NCI-H526 treated with DMSO at 0.1 percent for 48 hours (cell line): ENCODE data around the gene SPAM1.
"Not testable (repeated sequence)": the region's sequence is repeated elsewhere in the genome, so short reads cannot be mapped to it uniquely, and the experiment has no call there.

ENCODE experiments used
- DNase-seq: peaks from one replicate; lab custom pipeline; 2025; lab: John Stamatoyannopoulos, UW

The SPAM1 gene, protein sequence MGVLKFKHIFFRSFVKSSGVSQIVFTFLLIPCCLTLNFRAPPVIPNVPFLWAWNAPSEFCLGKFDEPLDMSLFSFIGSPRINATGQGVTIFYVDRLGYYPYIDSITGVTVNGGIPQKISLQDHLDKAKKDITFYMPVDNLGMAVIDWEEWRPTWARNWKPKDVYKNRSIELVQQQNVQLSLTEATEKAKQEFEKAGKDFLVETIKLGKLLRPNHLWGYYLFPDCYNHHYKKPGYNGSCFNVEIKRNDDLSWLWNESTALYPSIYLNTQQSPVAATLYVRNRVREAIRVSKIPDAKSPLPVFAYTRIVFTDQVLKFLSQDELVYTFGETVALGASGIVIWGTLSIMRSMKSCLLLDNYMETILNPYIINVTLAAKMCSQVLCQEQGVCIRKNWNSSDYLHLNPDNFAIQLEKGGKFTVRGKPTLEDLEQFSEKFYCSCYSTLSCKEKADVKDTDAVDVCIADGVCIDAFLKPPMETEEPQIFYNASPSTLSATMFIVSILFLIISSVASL

DNA sequence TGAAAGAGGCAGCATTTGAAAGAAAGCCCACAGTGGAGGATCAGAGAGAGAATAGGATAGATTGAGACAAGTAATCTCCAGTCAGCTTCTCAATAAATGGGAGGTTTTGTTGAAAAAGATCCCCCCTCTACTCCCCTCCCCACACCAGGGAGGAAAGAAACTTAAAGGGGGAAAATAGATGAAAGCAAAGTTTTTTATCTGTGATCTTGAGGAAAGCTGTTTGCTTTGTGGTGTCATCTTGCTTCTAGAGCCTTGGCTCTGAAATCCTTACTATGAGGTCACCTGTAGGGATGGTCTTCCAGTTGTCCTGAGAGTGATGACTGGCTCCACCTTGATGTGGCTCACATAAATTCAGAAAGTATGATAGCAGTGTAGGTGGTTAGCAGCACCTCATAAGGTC lies at the start of gene SPAM1:
TSS of gene SPAM1 (plus strand) at position 301 of the 400 bp plus-strand sequence. CDS start 28,330 bp downstream, outside the sequence.
- no peak for DNase-seq

DNA sequence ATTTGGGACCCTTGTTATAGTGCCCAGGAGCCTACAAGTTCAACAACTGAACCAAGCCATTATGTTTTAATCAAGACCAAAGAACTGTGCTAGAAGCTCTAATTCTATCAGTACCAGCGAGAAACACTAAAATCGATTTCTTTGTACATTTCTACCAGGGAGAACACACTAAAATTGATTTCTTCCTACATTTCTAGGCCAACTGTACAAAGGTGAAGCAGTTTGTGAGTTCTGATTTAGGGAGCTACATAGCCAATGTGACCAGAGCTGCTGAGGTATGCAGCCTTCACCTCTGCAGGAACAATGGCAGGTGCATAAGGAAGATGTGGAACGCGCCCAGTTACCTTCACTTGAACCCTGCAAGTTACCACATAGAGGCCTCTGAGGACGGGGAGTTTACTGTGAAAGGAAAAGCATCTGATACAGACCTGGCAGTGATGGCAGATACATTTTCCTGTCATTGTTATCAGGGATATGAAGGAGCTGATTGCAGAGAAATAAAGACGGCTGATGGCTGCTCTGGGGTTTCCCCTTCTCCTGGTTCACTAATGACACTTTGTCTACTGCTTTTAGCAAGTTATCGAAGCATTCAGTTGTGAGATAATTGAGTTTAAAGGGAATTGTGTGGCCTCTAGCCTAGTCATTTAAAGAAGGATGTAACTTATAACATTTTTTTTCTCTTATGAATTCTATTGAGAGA lies 48.3 kb upstream of the SPAM1 start:
- DNase-seq: no peak

DNA sequence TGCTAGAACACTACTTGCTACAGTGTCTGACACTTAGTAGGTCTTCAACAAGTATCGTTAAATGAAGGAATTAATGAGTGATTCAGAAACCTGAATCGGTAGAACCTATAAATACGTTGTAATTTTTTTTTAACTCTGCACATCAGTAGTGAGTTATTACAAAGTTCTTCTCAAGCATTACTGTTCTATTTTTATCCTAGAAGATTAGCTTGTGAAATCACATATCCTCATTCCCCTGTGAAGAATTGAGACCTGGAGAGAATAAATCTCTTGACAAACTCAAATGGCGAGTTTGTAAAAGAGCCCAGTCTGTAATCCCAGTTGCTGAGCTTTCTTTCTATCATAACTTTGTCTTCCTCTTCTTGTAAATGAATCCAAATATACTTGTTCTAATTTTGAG lies 45.4 kb upstream of the SPAM1 start:
- DNase-seq: no peak

DNA sequence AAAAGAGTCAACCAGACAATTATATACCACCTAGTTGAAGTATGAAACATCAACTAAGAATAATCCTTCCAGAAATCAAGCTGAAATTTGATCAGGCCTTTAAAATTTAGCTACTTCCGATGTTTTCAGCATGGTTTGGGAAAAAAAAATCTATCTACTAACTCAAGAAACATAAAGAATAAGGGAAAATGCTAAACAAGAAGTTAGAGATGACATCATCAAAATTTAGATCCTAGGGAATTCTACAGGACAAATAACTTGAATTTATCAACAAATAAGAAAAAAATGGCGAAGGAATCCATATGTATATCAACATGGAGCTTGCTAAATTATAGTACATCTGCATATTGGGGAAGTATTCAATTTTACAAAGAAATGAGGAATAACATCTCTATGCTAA lies 43.7 kb upstream of the SPAM1 start:
- no peak for DNase-seq

DNA sequence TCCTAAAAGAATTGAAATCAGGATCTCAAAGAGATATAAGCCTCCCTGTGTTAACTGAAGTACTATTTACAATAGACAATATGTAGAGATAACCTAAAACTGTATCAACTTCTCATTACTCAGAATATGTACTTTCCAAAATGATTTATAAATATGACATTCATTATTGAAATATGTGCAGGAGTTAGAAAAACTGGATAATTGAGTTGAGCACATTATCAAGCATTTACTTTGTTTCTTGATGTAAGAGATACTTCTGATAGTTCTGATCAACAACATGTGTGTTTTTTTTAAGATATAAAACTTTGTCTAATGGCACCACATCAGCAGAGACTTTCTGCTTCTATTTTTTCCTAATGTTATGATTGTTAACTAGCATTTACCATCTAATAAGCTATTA lies 41.9 kb upstream of the SPAM1 start:
- no peak for DNase-seq

DNA sequence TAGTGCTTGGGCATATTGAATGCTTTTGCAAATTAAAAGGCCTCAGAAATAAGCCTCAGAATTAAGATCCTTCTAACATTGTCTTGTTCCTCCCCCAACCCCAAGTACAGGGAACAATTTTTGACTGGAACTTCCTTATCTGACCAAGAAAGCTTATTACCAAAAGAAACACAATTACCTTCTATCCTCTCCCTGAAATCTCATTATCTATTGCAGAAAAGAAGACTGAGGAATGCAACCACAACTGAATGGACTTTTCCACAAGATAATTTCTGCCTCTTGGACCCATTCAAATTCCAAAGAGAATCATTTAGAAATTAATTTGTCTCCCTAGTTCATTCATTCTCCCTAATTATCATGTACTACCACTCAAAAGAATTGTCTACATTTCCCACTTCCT lies 36.8 kb upstream of the SPAM1 start:
- DNase-seq: no peak

DNA sequence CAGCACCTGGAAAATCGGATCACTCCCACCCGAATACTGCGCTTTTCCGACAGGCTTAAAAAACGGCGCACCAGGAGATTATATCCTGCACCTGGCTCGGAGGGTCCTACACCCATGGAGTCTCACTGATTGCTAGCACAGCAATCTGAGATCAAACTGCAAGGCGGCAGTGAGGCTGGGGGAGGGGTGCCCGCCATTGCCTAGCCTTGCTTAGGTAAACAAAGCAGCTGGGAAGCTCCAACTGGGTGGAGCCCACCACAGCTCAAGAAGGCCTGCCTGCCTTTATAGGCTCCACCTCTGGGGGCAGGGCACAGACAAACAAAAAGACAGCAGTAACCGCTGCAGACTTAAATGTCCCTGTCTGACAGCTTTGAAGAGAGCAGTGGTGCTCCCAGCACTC lies 30.3 kb upstream of the SPAM1 start:
- DNase-seq: not testable (repeated sequence)

DNA sequence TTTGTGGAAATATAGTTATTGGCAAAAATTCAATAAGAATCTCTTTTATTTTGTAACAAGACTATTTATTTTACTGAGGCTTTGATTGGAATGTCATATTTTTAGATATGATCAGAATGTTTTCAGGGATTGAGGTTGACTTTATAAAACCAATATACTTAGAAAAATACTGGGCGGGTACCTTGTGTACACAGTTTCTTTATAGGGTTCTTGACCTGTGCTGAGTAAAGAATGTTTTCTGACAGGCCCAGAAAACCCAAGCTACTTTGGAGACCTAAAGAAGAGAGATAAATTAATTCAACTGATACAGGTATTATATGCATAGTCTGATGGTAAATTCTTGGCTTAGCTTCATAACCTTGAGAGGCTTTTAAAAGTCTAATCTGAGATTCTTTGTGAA lies 23.9 kb upstream of the SPAM1 start:
- no peak for DNase-seq

DNA sequence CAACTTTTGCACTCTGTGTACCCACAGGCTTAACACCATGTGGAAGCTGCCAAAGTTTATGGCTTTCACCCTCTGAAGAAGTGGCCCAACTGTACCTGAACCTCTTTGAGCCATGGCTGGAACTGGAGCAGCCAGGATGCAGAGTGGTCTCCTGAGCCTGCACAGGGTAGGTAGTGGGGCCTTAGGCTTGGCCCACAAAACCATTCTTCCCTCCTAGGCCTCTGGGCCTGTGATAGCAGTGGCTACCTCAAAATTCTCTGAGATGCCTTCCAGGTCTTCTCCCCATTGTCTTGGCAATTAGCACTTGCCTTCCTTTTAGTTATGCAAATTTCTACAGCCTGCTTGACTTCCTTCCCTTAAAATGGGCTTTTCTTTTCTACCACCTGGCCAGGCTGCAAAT lies 19.3 kb upstream of the SPAM1 start:
- no peak for DNase-seq

DNA sequence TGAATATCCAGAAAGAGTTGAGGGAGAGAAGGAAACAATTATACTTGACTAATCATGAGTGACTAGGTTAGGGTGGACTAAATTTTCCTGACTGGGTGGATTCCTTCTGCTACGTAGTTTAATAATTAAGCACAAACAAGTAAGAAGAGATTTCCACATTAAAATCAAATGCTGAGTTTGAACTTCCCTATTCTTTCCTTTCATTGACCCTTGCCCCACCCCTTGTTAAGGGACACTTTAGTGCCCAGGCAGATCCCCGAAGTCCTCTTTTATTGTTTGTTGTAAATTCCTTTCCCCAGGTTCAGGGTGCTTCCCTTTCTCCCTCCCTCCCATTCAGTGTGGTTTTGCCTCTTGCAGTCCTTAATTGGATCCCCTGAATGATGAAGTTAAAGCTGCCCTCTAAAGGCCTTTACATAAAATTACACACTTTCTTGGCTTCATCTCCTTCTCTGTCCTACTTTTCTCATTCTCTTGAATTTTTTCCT lies 8.8 kb upstream of the SPAM1 start:
- DNase-seq: peak; percentile 13

DNA sequence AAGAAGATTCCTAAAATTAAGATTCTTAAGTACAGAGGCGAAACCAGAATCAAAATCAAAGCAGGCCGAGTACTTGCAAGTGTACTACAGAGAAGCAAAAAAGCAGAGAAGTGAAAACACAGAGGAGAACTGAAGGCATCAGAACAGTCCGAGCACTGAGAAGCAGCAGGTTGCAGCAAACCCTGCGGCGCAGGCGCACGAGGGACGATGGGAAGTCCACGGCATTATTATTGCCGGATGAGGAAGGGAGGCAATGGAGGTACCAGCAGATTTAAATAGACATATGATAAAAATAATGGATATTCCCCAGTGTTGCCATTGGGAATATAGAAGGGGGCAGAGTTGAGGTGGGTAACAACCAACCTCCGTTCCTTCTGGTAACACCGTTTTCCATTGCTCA lies 7.2 kb upstream of the SPAM1 start:
- DNase-seq: no peak

DNA sequence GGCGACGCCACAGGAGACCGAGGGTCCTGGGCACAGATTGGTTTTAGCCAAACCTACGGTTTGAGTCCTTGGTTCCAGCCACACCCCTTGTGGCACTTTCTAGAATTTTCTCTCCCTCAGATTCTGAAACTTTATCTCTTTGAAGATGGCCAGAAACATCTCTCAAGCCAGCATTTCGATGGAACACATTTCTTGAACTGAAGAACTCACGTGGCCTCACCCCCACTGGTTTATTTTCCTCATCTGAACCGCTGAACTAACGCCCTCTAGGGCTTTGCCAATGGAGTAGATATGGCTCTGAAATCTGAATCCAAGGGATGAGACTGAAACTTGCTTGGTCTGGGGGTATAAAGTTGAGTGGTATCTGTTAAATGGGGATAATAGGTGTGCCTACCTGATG lies 6.7 kb upstream of the SPAM1 start:
- no peak for DNase-seq

DNA sequence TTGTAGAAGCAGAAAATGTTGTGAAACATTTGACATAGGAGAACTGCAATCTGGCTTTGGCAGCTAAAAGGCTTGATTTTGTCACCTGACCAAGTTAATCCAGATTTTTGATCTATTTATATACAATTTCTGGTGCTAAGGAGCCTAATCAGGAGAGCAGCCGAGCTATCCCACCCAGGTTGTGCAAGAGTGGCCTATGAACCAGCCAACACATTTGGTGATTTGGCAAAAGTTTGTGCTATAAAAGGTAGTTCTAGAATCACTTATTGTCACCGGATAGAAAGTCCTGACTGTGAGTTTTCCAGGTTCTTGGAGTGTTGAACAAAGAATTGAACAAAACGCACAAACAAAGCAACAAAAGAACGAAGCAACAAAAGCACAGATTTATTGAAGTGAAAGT lies 1.4 kb upstream of the SPAM1 start:
- no peak for DNase-seq

DNA sequence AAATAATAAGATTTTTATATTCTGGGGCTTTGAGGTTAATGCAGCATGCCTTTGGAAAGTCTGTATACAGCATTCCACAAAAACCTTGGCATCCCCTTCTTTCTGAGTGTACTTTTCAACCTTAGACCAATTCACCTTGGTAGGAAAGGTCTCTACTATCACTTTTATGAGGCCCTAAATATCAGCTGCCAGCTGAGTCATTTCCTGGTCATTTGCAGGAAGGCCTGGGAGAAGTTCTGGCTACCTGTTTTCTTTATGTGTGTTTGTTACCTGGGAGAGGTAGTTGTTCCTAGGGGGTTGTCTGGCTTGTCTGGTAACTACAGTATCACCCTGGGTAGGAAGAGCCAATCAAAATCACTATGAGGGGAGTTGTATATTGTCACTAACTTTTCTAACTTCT lies 4.1 kb downstream of the SPAM1 start:
- DNase-seq: no peak

DNA sequence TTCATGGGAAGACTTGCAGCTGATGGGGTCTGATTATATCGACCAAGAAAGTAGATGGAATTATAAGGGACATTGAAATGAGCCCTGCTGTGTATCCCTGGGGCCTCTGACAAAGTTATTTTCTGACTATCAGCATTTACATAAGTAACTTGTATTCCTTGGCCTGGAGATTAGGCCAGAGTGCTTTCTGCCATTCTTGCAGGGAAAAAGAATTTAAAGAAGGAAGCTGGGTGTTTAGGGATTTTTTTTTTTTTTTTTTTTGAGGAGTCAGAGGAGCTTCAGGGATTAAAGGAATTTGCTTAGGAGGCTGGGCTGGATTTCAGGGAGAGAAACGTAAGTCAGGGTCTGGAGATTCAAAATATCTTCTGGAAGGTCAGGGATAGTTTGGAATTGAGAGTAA lies 4.6 kb downstream of the SPAM1 start:
- no peak for DNase-seq

DNA sequence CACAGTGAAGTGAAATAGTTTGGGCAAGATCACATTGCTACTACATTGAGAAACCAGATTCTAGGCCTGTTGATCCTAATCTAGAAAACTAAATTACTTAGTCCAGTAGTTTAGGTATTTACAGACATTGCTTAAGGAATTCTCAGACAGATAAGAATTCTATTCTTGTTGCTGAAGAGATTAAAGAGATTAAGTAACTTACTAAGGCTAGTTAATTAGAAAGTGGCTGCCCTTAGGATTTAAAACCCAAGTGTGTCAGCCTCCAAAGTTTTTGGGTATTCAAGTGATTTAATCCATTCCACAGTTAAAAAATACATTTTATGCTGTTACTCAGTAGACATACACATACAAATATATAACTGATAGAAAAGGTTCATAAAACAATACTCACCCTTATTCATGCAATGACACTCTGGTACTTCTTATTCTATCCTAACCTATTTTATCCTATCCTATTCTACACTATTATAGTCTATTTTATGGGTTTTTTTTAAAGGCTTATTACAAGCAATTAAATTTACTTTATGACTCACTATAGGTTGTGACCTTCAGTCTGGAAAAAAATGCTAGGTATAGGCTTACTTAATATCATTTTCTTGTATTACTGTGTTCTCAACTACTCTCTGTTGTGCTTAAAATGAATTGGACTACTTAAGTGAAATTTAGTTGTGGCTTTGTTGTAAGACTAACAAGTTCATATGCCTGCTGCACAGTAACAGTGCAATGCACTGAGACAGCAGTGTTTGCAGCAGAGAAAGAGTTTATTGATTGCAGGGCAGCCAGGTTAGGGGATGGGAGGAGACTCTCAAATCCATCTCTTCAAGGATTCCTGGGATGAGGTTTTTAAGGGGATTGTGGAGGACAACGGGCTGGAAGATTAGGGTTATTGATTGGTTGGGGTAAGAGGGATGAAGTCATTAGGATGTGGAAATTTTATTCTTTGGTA lies 10.7 kb downstream of the SPAM1 start:
- no peak for DNase-seq

DNA sequence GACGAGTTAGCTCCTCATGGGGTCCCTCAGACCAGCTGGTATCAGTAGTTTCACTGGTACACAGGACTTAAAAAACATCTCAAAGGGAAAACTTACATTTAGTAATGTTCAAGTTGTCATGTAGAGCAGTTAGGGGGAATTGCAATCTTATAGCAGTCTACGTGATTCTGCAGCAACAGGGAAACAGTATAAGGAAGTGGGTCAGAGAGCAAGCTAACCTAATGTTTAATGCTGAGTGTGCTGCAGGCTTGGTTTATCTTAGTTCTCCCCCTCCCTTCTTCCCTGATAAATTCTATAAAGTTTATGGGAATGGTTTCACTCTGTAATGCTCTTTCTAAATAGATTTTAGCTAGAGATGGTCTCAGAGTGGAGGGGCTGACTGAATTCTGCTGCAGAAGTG lies 11.3 kb downstream of the SPAM1 start:
- DNase-seq: no peak

DNA sequence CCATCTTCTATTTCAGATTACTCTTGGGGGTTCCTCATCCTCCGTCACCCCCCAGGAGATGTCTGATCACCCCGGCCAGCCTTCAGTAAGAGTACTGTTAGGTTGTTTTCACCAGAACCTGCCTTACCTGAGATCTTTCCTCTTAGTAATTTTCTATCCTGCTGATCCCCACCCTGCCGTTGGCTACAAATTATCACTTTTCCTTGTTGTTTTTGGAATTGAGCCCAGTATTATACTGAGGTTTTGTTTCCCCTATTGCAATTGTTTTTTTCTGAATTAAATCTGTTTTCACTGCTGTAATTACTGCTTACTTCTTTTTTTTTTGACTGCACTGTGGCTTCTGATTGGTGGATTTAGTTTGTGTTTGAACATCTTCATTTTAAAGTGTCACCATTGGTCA lies 14.7 kb downstream of the SPAM1 start:
- DNase-seq: no peak

DNA sequence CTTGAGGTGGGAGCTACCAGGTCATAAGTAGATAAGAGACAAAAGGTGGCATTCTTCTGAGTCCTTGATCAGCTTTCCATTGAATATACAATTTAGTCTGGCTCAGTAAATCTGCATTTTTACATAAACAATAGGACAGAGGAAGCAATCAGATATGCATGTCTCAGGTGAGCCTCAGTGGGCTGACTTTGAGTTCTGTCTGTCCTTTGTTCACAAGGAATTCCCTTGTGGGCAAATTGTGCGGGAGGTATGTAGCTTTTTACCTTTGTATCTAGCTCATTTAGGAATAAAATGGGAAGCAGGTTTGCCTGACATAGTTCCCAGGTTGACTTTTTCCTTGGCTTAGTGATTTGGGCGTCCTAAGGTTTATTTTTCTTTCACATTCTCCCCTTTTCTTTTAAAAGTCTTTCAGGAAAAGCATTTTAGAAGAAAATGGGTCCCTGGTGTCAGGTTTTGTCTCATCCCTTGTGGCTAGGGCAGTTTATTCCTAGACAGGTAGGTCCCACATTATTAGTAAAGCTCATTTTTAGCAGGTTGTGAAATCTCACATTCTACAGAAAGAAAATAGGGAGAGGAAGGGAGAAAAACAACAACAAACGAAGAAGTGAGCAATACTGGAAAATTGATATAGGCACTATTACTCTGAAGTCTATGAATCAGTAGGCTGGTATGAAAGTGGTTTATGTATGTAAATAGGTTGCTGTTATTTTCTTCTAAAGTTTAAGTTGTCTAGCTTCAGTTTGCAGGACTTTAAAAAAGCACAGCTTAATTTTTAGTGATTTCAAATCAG lies 16.5 kb downstream of the SPAM1 start:
- no peak for DNase-seq

DNA sequence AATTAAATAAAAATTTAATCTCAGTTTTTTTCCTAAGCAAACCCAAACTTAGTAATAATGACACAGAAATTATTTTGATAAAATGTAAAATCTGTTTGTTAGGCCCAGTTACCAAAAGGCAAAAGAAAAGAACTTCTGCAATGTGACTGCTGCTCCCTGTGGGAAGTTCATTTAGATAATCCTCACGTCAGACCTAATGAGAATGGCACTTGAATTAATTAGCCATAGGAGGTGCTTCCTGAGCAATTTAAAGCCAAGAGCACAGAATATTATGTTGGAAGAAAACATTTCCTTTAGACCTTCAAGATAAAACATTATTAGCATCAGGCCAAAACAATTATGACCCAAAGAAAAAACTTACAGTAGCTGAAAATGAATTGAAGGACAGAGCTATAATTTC lies 19.4 kb downstream of the SPAM1 start:
- DNase-seq: no peak

DNA sequence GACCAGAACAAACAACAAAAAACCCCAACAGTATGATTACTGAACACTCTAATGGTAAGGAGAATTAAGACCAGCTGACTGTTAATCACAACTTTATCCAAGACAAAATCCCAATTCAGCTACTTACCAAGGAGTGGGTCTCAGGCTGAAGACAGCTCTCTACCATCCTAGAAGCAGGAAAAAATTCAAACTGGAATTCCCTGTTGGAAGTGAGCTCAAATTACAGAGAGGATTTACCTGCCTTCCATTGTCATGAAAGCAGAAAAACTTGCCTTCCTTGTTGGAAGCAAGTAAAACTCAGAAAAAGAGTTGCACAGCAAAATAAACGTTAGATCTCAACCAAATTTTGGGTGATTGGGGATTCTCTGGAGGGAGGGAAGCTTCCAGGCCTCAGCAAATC lies 20.9 kb downstream of the SPAM1 start:
- no peak for DNase-seq
